H9 (cell line): ENCODE data around the gene GALNT2. TPM values are rescaled to one million over a fixed set of nuclear protein-coding genes. Genes with fewer than 3 reads are reported as not detected.

Experiments
- DNase-seq: peaks from one replicate; pipeline ENCODE4 v3.0.0-alpha.2; 2017
- H2AFZ ChIP-seq: one replicate; pipeline ENCODE4 v1.6.1; 2013; ENCODE audit warnings: mild to moderate bottlenecking, low read length, control low read depth, moderate library complexity
- H2AK5ac ChIP-seq: 2 replicates; pipeline ENCODE4 v1.6.1; 2013; ENCODE audit warnings: low read length, control low read depth, mixed read lengths; ENCODE audit not compliant: insufficient read length
- H2BK120ac ChIP-seq: one replicate; pipeline ENCODE4 v1.6.1; 2013; ENCODE audit warnings: low read depth, mild to moderate bottlenecking, low read length, control low read depth, inconsistent platforms; ENCODE audit not compliant: poor library complexity, severe bottlenecking
- H2BK12ac ChIP-seq: 2 replicates; pipeline ENCODE4 v1.6.1; 2013; ENCODE audit warnings: low read length, control low read depth, mixed read lengths, low read depth; ENCODE audit not compliant: insufficient read length
- H2BK15ac ChIP-seq: 2 replicates; pipeline ENCODE4 v1.6.1; 2013; ENCODE audit warnings: low read depth, low read length, control low read depth
- H2BK20ac ChIP-seq: one replicate; pipeline ENCODE4 v1.6.1; 2013; ENCODE audit warnings: low read depth, mild to moderate bottlenecking, low read length, control low read depth, inconsistent platforms; ENCODE audit not compliant: poor library complexity, severe bottlenecking
- H2BK5ac ChIP-seq: 2 replicates; pipeline ENCODE4 v1.6.1; 2013; ENCODE audit warnings: low read length, control low read depth, mixed read lengths; ENCODE audit not compliant: insufficient read length
- H3K14ac ChIP-seq: 2 replicates; pipeline ENCODE4 v1.6.1; 2013; ENCODE audit warnings: low read length, control low read depth; ENCODE audit not compliant: insufficient read depth
- H3K18ac ChIP-seq: 2 replicates; pipeline ENCODE4 v1.6.1; 2013; ENCODE audit warnings: low read depth, mild to moderate bottlenecking, mixed read lengths, low read length, control low read depth; ENCODE audit not compliant: insufficient read length
- H3K23ac ChIP-seq: 2 replicates; pipeline ENCODE4 v1.6.1; 2013; ENCODE audit warnings: low read length, control low read depth, mixed read lengths, low read depth; ENCODE audit not compliant: insufficient read length
- H3K23me2 ChIP-seq: 2 replicates; pipeline ENCODE4 v1.6.1; 2013; ENCODE audit warnings: low read depth, mild to moderate bottlenecking, mixed read lengths, low read length, control low read depth; ENCODE audit not compliant: insufficient read length, poor library complexity, severe bottlenecking
- H3K27ac ChIP-seq: 2 replicates; pipeline ENCODE4 v1.5.1; 2013; ENCODE audit warnings: low read length, control low read depth, mixed read lengths, low read depth; ENCODE audit not compliant: insufficient read length
- H3K27me3 ChIP-seq: 2 replicates; pipeline ENCODE4 v1.6.1; 2013; ENCODE audit warnings: low read length, control low read depth, inconsistent platforms; ENCODE audit not compliant: insufficient read depth
- H3K4ac ChIP-seq: 2 replicates; pipeline ENCODE4 v1.6.1; 2013; ENCODE audit warnings: low read depth, mild to moderate bottlenecking, control low read depth, inconsistent platforms, low read length, moderate library complexity
- H3K4me1 ChIP-seq: 2 replicates; pipeline ENCODE4 v1.6.1; 2013; ENCODE audit warnings: low read length, control low read depth, inconsistent platforms; ENCODE audit not compliant: insufficient read depth
- H3K4me2 ChIP-seq: 2 replicates; pipeline ENCODE4 v1.6.1; 2013; ENCODE audit warnings: low read length, control low read depth, mixed read lengths; ENCODE audit not compliant: insufficient read length, insufficient read depth
- H3K56ac ChIP-seq: 2 replicates; pipeline ENCODE4 v1.6.1; 2013; ENCODE audit warnings: low read depth, mild to moderate bottlenecking, mixed read lengths, low read length, control low read depth; ENCODE audit not compliant: insufficient read length
- H3K79me1 ChIP-seq: 2 replicates; pipeline ENCODE4 v1.6.1; 2013; ENCODE audit warnings: low read depth, mild to moderate bottlenecking, moderate library complexity, low read length, control low read depth, inconsistent platforms; ENCODE audit not compliant: insufficient read depth, poor library complexity, severe bottlenecking
- H3K79me2 ChIP-seq: 2 replicates; pipeline ENCODE4 v1.6.1; 2013; ENCODE audit warnings: low read length, control low read depth, inconsistent platforms; ENCODE audit not compliant: insufficient read depth
- H3K9ac ChIP-seq: 2 replicates; pipeline ENCODE4 v1.6.1; 2013; ENCODE audit warnings: low read length, control low read depth, mixed read lengths; ENCODE audit not compliant: insufficient read length; ENCODE audit errors: extremely low read depth
- H3K9me3 ChIP-seq: one replicate; pipeline ENCODE4 v1.6.1; 2013; ENCODE audit warnings: low read depth, low read length, inconsistent platforms; ENCODE audit not compliant: control insufficient read depth
- H3T11ph ChIP-seq: one replicate; pipeline ENCODE4 v1.6.1; 2013; ENCODE audit warnings: mild to moderate bottlenecking, low read length, control low read depth, inconsistent platforms
- H4K20me1 ChIP-seq: one replicate; pipeline ENCODE4 v1.6.1; 2013; ENCODE audit not compliant: control insufficient read depth, insufficient read length, insufficient read depth
- H4K5ac ChIP-seq: 2 replicates; pipeline ENCODE4 v1.6.1; 2013; ENCODE audit warnings: low read depth, mild to moderate bottlenecking, mixed read lengths, low read length, control low read depth; ENCODE audit not compliant: insufficient read length
- H4K8ac ChIP-seq: replicated peaks from 2 replicates; pipeline ENCODE4 v1.6.1; 2013; ENCODE audit warnings: low read length, control low read depth, mixed read lengths, low read depth; ENCODE audit not compliant: insufficient read length
- H4K91ac ChIP-seq: 2 replicates; pipeline ENCODE4 v1.6.1; 2013; ENCODE audit warnings: low read depth, mild to moderate bottlenecking, moderate library complexity, mixed read lengths, low read length, control low read depth; ENCODE audit not compliant: insufficient read length
- H3K27ac Mint-ChIP-seq, 3 experiments: 2 replicates in 2 of 3; 3 replicates in 1 of 3; pipeline ENCODE4 v1.8.0; 2020 to 2021; ENCODE audit warnings: mixed read lengths in 3 of 3, mild to moderate bottlenecking in 1 of 3, moderate library complexity in 1 of 3
- H3K27me3 Mint-ChIP-seq: 2 replicates; pipeline ENCODE4 v1.8.0; 2021; ENCODE audit warnings: low read depth, mild to moderate bottlenecking, moderate library complexity, mixed read lengths
- H3K36me3 Mint-ChIP-seq, 3 experiments: 2 replicates in 2 of 3; 3 replicates in 1 of 3; pipeline ENCODE4 v1.8.0; 2020 to 2021; ENCODE audit warnings: low read depth in 3 of 3, mixed read lengths in 3 of 3; ENCODE audit not compliant: insufficient read depth in 1 of 3
- H3K4me1 Mint-ChIP-seq, 2 experiments: 2 replicates each; pipeline ENCODE4 v1.8.0; 2020; ENCODE audit warnings: mixed read lengths in 2 of 2
- H3K4me3 Mint-ChIP-seq, 2 experiments: 2 replicates in 1 of 2; 3 replicates in 1 of 2; pipeline ENCODE4 v1.8.0; 2020 to 2021; ENCODE audit warnings: mild to moderate bottlenecking in 2 of 2, mixed read lengths in 2 of 2, moderate library complexity in 1 of 2
- H3K9me3 Mint-ChIP-seq, 2 experiments: 2 replicates in 1 of 2; 3 replicates in 1 of 2; pipeline ENCODE4 v1.8.0; 2020; ENCODE audit warnings: mild to moderate bottlenecking in 2 of 2, mixed read lengths in 2 of 2, moderate library complexity in 1 of 2
- CTCF ChIP-seq: fragments of 200-600 bp; sonication (generic); conservative IDR thresholded peaks from 3 replicates; pipeline ENCODE4 v1.8.0; 2021; ENCODE audit warnings: antibody characterized with exemption, mild to moderate bottlenecking
- WGBS: extraction: QIAGEN DNeasy Blood & Tissue Kit; methylation state at CpG from one replicate; pipeline ENCODE4 v1.1.7; 2013; ENCODE audit warnings: missing lambda C conversion rate, low lambda C conversion rate, mixed read lengths; ENCODE audit not compliant: insufficient read length; ENCODE audit errors: extremely low coverage; 5-methylcytosine and 5-hydroxymethylcytosine counted together
- total RNA-seq: library from RNA; stranded (reverse); gene quantifications from 2 replicates; pipeline ENCODE4 v1.2.1, GENCODE V29; 2021

GALNT2 gene
- total RNA-seq, 1 experiment from 2014 or later, result 57.6 TPM

DNA sequence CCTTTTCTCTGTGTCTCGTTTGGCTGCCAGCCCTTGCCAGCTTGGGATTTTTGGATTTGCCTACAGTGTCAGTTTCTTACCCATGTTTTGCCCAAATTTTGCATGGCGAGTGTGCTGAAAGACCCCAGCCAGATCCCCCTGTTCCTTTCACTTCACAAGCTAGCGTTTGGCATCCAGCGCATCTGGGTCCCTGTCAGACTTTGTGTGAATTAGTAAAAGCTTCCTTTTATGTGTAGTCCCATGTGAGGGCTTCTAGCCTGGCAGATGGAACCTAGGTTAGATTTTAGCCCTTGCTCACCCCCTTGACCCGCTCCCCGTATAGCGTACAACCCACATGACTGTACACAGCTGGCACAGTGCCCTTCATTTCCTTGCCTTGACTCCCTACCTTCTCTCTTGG lies 22.3 kb upstream of the GALNT2 start:
- Histone ChIP-seq H2BK20ac (no peak overlapping the region), H3K9me3 (no peaks in the 10 kb centered on the region), H2BK12ac (no peak overlapping the region), H3K4me1 (peaks cover 5% of the 10 kb centered on the region; the same call in 1 of the 2 replicates), H2BK120ac (no peak overlapping the region), H2BK15ac (no peak overlapping the region), H4K91ac (no peak overlapping the region), H3K4ac (no peak overlapping the region), H3K14ac (no peak overlapping the region), H3K79me2 (no peaks in the 10 kb centered on the region), H2AK5ac (no peak overlapping the region), H4K8ac (no peak overlapping the region), H2BK5ac (no peak overlapping the region), H3K56ac (no peak overlapping the region), H4K5ac (no peak overlapping the region), H3K23me2 (no peaks in the 10 kb centered on the region), H3K27me3 (no peaks in the 10 kb centered on the region), H2AFZ (no peak overlapping the region), H4K20me1 (no peaks in the 10 kb centered on the region), H3T11ph (no peak overlapping the region), H3K79me1 (no peaks in the 10 kb centered on the region), H3K27ac (no peak overlapping the region), H3K23ac (no peak overlapping the region), H3K18ac (no peak overlapping the region), H3K4me2 (no peak overlapping the region), H3K9ac (no peak overlapping the region)
- Mint-ChIP-seq H3K27me3 (peaks cover 5% of the 10 kb centered on the region), H3K4me1 (peaks cover 16 to 17% of the 10 kb centered on the region in 2 experiments), H3K27ac (no peak overlapping the region; a peak in 1 of 7 replicates), H3K4me3 (no peak overlapping the region), H3K9me3 (no peaks in the 10 kb centered on the region), H3K36me3 (no peaks in the 10 kb centered on the region)
- no CpG with 5 or more reads among the region's 7 CpGs for WGBS
- DNase-seq, result no peak
- TF ChIP-seq CTCF, result no peak
